HCT116 (cell line): ENCODE results near the gene ELL3.

Experiments
- EZH2 ChIP-seq: fragments of 200-600 bp; sonication (generic); IDR thresholded peaks from 2 replicates; pipeline ENCODE4 v1.6.1; 2017; ENCODE audit warnings: antibody characterized with exemption, mixed run types
- POLR2A ChIP-seq: IDR thresholded peaks from 2 replicates; pipeline ENCODE4 v1.7.0; 2011; ENCODE audit warnings: borderline replicate concordance; ENCODE audit not compliant: insufficient read depth, insufficient read length; ENCODE audit errors: extremely low read depth
- SP1 ChIP-seq: IDR thresholded peaks from 2 replicates; pipeline ENCODE4 v1.6.1; 2012; ENCODE audit warnings: low read depth
- TF ChIP-seq, protein P1 (sequence below), 3 experiments: fragments of 200-600 bp in 1 of 3; sonication (generic) in 1 of 3; IDR thresholded peaks in 2 of 3; conservative IDR thresholded peaks in 1 of 3; 2 replicates each; pipeline ENCODE4 v1.5.1; 2012 to 2017; ENCODE audit warnings: low read depth in 2 of 3, low read length in 2 of 3, antibody characterized with exemption in 1 of 3, borderline replicate concordance in 1 of 3, control low read depth in 1 of 3, mild to moderate bottlenecking in 1 of 3, mixed read lengths in 1 of 3, mixed run types in 1 of 3, moderate library complexity in 1 of 3; ENCODE audit not compliant: insufficient read depth in 1 of 3

- no peak for TF ChIP-seq POLR2A
- no peak for TF ChIP-seq EZH2
- TF ChIP-seq, protein P1, sequence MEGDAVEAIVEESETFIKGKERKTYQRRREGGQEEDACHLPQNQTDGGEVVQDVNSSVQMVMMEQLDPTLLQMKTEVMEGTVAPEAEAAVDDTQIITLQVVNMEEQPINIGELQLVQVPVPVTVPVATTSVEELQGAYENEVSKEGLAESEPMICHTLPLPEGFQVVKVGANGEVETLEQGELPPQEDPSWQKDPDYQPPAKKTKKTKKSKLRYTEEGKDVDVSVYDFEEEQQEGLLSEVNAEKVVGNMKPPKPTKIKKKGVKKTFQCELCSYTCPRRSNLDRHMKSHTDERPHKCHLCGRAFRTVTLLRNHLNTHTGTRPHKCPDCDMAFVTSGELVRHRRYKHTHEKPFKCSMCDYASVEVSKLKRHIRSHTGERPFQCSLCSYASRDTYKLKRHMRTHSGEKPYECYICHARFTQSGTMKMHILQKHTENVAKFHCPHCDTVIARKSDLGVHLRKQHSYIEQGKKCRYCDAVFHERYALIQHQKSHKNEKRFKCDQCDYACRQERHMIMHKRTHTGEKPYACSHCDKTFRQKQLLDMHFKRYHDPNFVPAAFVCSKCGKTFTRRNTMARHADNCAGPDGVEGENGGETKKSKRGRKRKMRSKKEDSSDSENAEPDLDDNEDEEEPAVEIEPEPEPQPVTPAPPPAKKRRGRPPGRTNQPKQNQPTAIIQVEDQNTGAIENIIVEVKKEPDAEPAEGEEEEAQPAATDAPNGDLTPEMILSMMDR (IDR thresholded peaks at IDR 0.05 in 2 of 3, conservative IDR thresholded peaks at IDR 0.05 in 1 of 3; ENCODE audit: borderline replicate concordance in 1 of 3, insufficient read depth in 1 of 3, low read depth in 2 of 3, low read length in 2 of 3) = no peak
- no peak for TF ChIP-seq SP1
Observed at GRCh38 chr15:43795997-43796396, 19.2 kb upstream of the ELL3 start.
